Hematopoietic multipotent progenitor cell treated with erythropoietin and hydrocortisone succinate and interleukin-3 and kit ligand, for 4 days (in vitro differentiated cells): ENCODE data around the gene CYP2W1.

ENCODE experiments used
- DNase-seq: peaks from one replicate; pipeline ENCODE4 v3.0.0-alpha.2; 2015

CYP2W1 gene

DNA sequence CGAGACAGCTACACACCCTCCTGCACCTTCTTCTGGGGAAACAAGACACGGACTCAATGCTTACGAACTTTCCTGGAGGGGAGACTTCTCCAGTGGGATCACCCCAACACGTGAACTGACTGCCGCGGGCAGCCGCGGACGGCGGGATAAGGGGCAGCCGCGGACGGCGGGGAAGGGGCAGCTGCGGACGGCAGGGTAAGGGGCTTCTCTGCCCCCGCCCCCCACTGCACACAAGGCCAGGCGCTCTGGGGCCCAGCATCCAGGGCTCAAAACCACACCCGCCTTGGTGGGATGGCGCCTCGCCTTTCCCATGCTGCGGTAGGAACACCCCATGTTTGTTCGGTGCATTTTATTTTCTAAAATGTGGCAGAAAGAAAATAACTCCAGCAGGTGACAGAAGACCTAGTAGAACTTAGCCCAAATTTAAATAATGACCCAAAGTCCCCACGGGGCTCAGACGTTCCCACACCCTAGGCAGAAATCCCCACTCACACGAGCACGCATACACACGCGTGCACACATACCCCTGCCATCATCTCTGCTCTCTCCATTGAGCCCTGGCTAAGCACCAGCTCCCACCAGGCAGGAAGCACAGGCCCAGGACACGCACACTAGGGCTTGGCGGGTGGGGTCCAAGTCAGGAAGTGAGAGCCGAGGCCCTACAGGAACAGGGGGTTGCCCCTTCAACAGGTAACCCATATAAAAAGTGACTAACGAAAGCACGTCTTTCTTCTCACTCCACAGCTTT is 34.8 kb downstream of the CYP2W1 start:
- no peak for DNase-seq

DNA sequence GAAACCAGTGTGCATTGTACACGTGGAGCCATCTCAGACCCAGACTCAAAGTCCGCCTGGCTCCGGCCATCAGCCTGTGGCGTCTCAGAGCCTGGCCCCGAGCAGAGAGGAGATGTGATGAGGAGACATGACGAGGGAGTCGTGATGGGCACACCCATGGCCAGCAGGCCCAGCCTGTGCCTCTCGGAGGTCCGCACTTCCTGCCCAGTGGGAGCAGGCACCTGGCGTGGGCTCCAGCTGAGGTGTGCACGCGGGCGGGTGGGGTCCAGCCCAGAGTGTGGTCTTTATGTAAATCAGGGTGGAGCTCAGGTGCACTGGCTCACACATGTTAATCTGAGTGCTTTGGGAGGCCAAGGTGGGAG is 35.3 kb downstream of the CYP2W1 start:
- no peak for DNase-seq

DNA sequence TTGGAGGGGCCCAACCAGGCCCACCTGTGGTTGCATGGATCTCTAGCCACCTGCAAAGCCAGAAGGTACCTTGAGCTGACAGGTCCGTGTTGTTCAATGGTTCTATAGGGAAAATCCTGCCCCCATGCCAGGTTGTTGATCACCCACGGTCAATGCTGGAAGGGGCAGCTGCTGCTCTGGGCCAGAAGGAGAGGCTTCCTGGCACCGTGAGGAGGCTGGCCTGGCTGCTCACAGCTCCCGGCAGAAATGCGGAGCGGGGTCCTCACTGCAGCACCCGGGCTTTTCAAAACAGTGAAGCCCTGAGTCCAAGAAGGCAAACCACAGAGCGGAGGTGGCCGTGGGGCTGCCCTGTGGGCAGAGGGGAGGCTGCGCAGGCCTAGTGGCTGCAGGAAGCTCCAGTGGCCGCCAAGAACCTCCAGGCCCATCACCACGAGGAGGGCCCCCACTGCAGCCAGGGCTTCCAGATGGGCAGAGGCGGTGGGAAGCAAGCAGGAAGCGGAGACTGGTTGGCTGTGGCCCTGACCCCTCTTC is 36.3 kb downstream of the CYP2W1 start:
- no peak for DNase-seq

DNA sequence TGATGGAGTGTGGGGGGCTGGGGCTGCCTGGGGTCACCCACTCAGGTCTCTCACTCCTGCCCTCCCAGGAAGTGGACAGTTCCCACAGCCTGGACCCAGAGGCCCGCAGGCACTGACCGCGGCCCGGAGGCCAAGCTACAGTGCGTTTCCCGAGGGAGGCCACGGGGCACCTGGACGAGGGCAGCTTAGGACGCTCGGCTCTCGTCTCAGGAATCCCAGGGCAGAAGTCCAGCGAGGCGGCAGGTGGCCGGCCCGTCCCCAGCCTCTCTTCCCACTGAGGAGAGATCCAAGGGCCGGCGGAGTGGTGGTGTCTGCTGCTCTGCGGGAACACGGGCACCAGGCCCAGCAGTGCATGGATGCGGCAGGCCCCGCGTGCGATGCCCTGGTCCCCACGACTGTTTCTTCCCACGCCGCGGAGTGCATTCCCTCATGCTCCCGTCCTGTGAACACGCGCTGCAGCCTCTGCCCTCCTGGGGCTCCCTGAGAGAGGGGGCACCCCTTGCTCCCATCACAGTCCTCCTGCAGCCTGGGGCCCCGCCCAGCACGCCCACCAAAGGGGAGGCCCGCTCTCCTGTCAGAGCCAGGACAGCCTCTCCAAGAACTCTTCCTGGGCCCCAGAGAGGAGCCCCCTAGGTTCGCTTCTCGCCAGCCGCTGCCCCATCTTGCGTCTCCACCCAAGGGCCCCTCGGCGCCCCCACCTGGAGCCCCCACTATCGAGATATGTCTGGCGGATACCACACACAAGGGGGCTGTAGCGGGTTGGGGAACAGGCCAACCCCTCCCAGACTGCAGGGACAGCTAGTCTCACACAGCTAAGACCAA is 37.0 kb downstream of the CYP2W1 start:
- no peak for DNase-seq

DNA sequence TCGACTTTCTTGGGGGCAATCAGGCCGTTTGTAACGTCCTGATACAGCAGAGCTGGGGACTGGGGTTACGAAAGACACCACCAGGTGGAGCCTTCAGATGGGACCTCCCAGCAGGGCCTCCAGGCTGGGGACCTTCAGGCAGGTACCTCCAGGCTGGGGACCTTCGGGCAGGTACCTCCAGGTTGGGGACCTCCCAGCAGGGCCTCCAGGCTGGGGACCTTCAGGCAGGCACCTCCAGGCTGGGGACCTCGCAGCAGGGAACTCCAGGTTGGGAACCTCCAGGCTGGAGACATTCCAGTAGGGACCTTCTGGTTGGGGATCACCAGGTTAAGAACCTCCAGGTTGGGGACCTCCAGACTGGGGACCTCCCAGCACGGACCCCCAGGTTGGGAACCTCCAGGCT is 37.9 kb downstream of the CYP2W1 start:
- peak; percentile 39 for DNase-seq

DNA sequence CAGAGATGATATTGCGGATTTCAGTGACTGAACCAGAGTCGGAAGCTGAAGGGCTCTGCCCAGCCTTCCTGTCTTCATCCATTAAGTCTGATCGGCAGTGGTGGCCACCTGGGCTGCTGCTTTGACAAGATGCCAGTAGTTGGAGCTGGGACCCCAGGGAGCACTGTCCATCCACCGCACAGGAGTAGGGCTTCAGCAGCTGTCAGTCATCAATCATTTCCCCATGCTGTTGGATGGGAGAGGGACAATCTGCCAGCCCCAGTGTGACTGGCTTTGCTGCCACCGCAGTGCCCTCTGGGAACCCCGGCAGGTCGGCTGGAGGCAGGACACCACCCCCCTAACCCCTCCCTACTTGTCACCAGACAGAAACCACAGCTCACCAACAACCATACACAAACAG is 38.4 kb downstream of the CYP2W1 start:
- no peak for DNase-seq

DNA sequence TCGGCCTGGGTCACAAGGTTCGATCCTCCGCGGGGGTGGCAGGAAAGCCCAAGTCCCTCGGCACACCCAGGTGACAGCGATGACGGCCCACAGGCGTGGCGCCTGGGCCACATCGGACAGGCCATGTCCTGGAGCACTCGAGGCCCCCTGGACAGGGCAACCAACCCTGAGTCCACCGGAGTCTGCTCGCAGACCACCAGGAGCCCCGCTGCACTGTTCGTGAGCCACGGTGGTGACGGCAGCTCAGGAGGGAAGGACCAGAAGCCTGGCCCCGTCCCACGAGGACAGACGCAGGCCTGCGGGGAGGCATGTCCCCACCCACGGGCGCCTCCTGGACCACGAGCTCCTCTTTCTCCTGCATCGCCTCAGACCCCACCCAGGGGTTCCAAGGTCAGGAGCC is 39.0 kb downstream of the CYP2W1 start:
- DNase-seq: no peak

DNA sequence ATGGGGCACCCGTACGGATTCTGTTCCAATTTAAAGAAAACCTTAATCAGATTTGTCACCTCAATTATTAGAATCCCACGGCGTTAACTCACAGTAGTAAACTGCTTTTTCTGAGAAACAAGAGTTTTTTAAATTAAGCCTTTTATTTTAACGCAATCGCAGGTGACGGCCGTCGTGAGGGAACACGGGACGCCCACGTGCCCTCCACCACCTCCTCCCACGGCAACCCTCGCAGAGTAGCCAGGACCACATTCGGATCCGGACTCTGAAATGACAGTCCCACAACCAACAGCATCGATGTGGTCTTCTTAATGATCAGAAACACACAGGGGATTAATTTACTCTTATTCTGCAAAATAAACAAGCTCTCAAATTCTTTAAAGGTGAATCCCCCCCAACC is 39.4 kb downstream of the CYP2W1 start:
- no peak for DNase-seq

DNA sequence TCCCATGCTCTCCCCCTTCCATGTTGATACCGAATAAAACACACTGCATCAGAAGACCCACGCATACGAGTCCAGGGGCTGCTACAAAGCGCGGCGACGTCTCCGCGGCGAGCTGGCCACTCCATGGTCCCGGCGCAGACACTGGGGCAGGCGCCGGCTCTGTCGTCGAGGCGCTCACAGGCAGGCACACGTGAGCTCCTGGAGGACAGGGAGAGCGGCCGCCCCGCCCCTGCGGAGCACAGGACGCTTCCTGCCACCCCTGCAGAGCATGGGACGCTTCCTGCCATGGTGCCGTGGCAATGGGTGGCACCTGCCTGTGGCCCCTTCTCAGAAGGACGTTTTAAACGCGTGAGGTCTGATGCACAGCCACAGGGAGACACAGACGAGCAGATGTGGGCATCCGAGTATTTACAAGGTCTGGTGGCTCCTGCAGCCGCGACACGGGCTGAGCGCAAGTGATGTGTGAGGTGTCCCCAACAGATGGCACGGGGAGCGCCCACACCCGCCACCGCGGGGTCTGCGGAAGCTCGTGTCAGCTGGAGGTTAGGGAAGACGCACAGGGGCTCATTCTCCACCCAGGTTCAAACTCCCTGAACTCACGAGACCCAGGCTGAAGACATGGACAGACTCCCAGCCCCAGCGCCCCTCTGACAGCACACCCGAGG is 40.0 kb downstream of the CYP2W1 start:
- DNase-seq: no peak

DNA sequence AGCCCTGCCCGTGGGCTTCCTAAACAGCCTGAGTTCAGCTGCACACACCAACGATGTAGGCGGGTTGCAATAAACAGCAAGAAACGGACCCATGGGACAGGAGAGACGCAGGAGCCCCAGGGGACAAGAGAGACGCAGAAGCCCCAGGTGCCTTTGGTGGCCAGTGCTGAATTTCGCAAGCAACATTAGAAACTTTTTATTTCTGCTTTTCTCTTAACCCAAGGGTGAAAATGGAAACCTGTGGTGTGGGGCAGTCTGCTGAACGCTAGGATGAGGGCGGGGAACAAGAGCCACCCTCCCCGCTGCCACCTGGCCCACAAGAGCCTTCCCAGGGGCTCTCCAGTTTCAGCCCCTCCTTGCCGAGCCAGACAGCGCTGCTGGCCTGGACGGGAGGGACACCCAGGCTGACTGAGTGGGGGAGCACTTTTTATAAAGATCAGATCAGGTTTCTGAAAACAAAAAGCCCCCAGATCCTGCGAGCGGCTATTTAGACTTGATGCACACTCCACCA is 41.4 kb downstream of the CYP2W1 start:
- DNase-seq: peak; percentile 60

DNA sequence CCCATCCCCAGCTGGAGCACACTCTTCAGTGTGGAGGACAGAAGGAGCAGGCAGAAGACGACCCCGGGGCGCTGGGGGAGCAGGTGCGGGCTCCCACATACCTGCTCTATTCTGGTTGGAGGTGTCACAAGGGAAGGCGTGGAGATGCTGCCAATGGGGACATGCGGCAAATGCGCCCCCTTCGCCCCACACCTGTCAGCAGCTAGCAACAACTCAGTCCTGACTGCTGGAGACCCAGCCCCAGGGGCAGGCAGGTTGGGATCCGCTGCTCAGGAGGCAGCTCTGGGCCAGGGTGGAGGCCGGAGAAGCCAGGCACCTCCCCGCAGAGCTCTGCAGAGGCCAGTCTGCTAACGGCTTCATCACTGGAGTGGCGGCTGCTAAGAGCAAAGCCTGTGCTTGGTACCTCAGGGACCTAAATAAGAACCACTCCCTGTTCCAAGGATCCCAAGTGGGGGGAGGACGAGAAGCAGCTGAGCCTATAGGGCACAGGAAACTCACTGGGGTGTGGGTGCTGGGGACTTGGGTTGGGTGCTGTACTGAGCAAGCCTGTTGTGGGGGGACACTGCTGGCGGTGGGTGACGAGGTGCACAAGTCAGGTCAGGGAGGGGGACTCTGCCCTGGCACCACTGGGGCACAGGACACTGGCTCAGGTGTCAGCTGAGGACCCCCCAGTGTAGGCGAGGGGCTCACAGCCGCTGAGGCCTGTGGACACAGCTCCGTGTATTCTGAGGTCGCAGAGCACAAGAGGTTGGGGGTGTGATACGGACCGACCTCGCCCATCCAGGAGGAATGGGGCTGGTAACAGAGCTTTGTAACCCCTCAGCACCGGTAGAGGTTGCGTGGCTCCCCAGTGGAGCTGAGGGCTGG is 42.1 kb downstream of the CYP2W1 start:
- no peak for DNase-seq

DNA sequence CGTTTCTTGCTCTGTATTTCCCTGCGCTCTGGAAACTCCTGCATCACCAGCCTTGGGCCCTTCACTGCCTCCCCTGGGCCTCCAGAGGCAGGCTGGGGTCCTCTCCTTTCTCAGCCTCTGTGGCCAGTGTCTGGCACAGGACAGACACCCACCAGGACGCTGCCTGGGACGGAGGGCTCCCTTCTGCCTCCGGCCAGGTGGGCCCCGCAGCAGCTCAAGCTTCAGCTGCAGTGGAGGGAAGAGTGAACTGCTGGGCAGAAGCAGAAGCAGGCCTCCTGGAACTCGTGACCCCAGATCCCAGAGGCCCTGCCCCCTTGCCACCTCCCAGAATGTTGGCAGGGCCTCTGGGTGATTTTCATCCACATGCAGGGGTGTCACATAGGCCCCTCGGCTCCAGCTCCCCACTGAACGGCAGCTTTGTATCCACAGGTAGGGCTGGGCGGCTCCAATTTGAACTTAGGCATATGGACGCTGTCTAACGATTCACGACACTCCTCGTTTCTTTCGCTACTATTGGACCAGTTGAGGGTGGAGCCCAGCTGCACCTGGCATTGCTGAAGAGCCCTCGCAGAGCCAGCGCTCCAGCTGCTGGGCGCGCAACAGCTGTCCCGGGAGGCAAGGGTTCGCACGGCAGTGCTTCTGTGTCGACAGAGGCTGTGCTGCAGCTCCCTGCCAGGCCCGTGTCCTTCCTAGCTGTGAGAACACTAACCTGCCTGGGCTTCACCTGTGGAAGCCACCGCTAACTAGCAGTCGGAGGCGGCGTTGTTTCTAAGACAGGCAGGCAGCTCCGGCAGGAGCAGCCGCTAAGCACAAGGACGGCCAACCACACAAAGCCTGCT is 43.0 kb downstream of the CYP2W1 start:
- DNase-seq: no peak

DNA sequence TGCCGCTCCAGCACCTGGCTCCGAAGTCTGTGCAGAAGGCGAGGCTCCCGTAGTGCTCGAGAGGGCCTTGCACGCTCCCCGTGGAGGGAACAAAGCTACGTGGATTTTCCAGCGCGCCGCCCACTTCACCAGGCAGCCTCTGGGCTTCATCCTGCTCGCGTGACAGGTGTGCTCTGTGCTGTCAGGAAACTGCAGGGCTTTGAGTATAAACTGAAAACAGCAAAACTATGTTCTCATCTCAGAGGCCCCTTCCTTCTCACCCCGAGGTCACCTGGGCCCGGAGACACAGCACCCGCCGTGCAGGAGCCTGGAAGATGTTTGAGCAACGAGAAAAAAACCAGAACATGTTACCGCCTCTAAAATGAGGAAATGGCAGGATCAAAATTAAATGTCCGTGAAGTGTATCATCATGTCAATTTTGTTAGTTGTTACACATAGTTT is 43.8 kb downstream of the CYP2W1 start:
- no peak for DNase-seq

DNA sequence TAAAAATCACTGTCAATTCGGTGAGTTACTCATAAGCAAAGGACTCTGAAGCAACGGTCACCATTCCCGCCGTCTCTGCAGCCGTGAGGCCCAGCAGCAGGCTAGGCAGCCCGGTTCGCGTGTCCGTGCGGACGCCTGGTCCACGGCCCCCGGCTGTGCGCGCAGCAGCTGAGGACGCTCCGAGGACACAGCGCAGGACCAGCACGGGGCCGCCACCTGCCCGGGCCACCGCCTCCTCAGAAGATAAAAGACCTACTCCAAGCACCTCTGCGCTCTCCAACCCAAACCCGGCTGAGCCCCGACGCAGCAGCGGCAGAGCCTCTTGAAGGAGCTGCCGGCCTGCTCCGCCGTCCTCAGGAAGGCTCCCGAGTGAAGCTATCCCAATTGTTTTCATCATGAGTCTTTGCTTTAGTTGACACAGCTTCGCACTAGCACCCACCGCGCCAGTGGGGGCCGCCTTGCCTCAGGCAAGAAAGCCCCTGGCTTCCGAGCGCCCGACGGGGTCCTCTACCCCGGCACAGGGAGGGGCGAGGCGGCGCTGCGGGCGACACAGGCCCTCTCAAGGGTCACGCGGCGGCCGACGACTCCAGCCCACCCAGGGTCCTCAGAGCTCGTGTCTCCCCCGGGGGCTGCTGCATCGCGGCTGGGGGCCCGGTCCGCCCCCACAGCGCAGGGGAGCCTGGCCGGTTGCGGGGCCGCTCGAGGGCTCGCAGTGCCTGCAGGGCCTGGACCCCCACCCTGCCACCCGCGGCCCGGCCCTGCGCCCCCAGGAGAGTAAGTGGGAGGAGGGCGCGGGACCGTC is 44.5 kb downstream of the CYP2W1 start:
- peak; percentile 39 for DNase-seq

DNA sequence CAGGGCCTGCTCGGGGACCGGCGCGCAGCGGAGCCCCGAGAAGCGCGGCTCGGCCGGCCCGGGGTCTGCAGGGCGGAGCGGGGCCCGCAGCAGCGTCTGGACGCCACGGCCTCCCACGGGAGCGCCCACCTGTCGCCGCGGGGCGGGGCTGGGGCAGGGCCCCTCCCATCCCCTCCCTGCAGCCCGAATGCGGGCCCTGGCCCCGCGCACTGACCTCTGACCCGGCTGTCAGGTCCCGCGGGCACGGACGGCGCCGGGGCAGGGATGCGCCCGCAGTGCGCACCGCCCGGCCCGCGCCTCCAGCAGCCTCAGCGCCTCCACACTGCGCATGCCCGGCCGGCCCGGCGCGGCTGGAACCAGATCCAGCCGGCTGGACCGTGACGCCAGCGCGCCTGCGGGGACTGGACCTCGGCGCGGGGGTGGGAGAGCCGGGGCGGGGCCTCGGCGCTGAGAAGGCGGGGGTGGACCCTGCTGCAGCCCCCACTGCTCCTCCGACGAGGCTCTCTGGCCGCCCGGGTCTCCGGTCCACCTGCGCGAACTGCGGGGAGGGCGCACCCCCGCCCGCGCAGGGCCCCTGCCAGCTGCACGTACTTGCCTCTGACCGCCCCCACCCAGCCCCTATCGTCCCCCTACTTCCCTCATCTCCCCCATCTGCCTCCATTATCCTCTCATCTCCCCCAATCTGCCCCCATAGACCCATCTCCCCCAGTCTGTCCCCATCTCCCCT is 45.2 kb downstream of the CYP2W1 start:
- peak; percentile 94 for DNase-seq

DNA sequence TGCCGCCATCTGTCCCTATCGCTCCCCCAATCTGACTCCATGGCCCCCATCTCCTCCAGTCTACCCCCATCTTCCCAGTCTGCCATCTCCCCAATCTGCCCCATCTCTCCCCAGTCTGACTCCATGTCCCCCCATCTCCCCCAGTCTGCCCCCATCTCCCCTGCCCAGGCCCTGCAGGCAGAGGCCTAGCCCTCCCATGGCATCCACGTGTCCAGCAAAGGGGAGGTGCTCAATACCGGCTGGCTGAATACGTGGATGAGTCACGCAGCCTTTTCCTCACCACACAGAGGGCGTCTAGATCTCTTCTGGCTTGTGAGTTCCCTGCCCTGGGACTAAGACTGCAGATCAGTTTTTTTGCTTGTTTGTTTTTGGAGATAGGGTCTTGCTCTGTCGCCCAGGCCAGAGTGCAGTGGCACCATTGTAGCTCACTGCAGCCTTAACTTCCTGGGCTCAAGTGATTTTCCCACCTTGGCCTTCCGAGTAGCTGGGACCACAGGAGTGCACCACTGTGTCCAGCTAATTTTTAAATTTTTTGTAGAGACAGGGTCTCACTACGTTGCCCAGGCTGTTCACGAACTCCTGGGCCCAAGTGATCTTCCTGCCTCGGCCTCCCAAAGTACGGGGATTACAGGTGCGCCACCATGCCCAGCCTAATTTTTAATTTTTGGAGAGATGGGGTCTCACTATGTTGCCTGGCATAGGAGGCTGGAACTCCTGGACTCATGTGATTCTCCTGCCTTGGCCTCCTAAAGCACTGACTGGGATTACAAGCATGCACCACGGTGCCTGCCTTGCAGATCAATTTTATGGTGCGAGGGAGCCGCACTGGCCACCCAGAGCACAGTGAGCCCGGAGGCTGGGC is 46.0 kb downstream of the CYP2W1 start:
- peak; percentile 95 for DNase-seq

DNA sequence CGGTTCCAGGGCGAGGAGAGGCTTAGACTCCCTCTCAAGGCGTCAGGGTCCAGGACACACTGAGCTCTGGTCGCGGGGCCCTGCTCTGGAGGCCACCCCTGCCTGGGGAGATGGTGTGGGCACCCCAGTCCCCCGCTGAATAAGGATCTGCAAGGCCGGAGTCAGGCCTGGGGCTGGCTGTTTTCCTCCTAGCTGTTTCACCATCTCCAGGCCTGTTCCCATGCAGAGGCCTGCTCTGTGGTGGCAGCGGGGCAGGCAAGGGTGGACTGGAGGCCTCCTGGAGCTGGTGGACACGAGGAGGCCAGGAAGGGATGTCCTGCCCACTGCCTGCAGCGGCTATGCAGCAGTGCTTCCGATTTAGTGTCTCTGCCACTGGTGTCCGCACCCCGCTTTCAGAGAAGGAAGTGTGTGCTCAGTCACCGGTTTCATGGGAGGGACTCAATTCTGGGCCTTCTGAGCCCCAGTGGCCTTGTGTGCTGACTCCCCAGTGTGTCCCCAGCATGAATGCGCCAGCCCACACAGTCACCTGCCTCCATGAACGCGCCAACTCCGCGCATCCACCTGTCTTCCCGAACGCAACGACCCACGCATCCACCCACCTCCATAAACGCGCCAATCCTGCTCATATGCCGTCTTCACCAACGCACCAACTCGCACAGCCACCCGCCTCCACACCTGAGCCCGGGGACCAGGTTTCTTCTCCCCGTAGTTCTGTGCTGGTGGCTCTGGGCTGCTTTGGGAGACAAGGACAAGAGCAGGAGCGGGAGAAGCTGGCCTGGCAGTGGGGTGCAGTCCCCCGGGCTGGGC is 46.9 kb downstream of the CYP2W1 start:
- no peak for DNase-seq
